MCF 10A (cell line): ENCODE results near the gene PCDHB9. TPM values are rescaled to one million over a fixed set of nuclear protein-coding genes. Genes with fewer than 3 reads are reported as not detected.
"Not testable (repeated sequence)": the region's sequence is repeated elsewhere in the genome, so short reads cannot be mapped to it uniquely, and the experiment has no call there.

Experiments used
- BruUV-seq: library from RNA; stranded (reverse); fragments of 400-500 nt; replicated peaks from 2 replicates; lab custom pipeline; 2021; lab: Mats Ljungman, UMichigan
- CTCF ChIA-PET: fragments of 300-600 bp; sonication (Branson Sonifier 250); formaldehyde crosslinking; extraction: SDS; loops from one replicate; lab custom pipeline; 2021; ENCODE audit warnings: antibody characterized with exemption, inconsistent platforms; lab: Yijun Ruan, JAX
- POLR2A ChIA-PET: fragments of 300-600, 350-650 bp; sonication (Branson Sonifier 250); formaldehyde crosslinking; extraction: SDS; loops from one replicate; lab custom pipeline; 2020; ENCODE audit warnings: antibody characterized with exemption, inconsistent platforms; lab: Yijun Ruan, JAX
- DNase-seq: peaks from one replicate; pipeline ENCODE4 v3.0.0-alpha.2; 2018; ENCODE audit not compliant: unreplicated experiment
- H3K27ac Mint-ChIP-seq: one replicate; pipeline ENCODE4 v1.8.0; 2022; ENCODE audit warnings: mild to moderate bottlenecking, low read depth, mixed read lengths; ENCODE audit not compliant: unreplicated experiment
- H3K27me3 Mint-ChIP-seq: one replicate; pipeline ENCODE4 v1.8.0; 2022; ENCODE audit warnings: mixed read lengths; ENCODE audit not compliant: insufficient read depth, unreplicated experiment
- H3K36me3 Mint-ChIP-seq: one replicate; pipeline ENCODE4 v1.8.0; 2022; ENCODE audit warnings: mild to moderate bottlenecking, moderate library complexity, mixed read lengths; ENCODE audit not compliant: insufficient read depth, unreplicated experiment
- H3K4me1 Mint-ChIP-seq: one replicate; pipeline ENCODE4 v1.8.0; 2022; ENCODE audit warnings: mixed read lengths; ENCODE audit not compliant: insufficient read depth, unreplicated experiment
- H3K4me3 Mint-ChIP-seq: one replicate; pipeline ENCODE4 v1.8.0; 2022; ENCODE audit warnings: mild to moderate bottlenecking, moderate library complexity, mixed read lengths; ENCODE audit not compliant: unreplicated experiment
- H3K9me3 Mint-ChIP-seq: one replicate; pipeline ENCODE4 v1.8.0; 2022; ENCODE audit warnings: mixed read lengths; ENCODE audit not compliant: unreplicated experiment
- CTCF ChIP-seq: fragments of 200-600 bp; IDR thresholded peaks from one replicate; pipeline ENCODE4 v1.8.0; 2022; ENCODE audit warnings: antibody characterized with exemption, mild to moderate bottlenecking; ENCODE audit not compliant: unreplicated experiment
- intact Hi-C: fragments of 100-400 bp; cut with micrococcal nuclease; formaldehyde crosslinking; loops from 2 replicates; pipeline ENCODE4 v1.14.1; 2022
- total RNA-seq: library from RNA; stranded (reverse); gene quantifications from 2 replicates; pipeline ENCODE4 v1.2.3, GENCODE V29; 2022

PCDHB9 gene
- total RNA-seq, 1 experiment from 2014 or later, result 1.0 TPM

GRCh38 chr5:141172381-141173204, 14.4 kb upstream of the PCDHB9 start, which contains the start of gene PCDHB7:
TSS of gene PCDHB7 (plus strand) at chr5:141172644. CDS start at chr5:141172836, 192 bp downstream.
- Mint-ChIP-seq H3K4me1 (no peaks in the 10 kb centered on the region), H3K27ac (peak within 1 kb of the TSS; percentile 7), H3K36me3 (no peaks in the 10 kb centered on the region), H3K9me3 (peaks cover 24% of the 10 kb centered on the region), H3K4me3 (peak within 1 kb of the TSS; percentile 51), H3K27me3 (no peaks in the 10 kb centered on the region)
- no TSS peak for BruUV-seq
- DNase-seq, result peak; percentile 68
- ChIA-PET CTCF (interaction anchor here (1.0 to 1.3 kb wide), 3 partner anchors 11 to 30 kb away, joined by 3 to 4 read pairs (median 4); partner anchors contain the start of gene PCDHB10), POLR2A (no interaction called here)
- peak; percentile 59 for TF ChIP-seq CTCF
- intact Hi-C loops, result no loop called here

- H3K36me3 Mint-ChIP-seq, intact Hi-C loops, H3K27ac Mint-ChIP-seq, POLR2A ChIA-PET, DNase-seq, H3K4me3 Mint-ChIP-seq, H3K4me1 Mint-ChIP-seq, BruUV-seq, CTCF ChIA-PET, H3K27me3 Mint-ChIP-seq: not testable (repeated sequence)
- H3K9me3 Mint-ChIP-seq, result peaks cover 19% of the 10 kb centered on the region
Observed at GRCh38 chr5:141174291-141175104, 12.5 kb upstream of the PCDHB9 start.

GRCh38 chr5:141175933-141176332, 11.0 kb upstream of the PCDHB9 start:
- DNase-seq, result no peak
- H3K9me3 Mint-ChIP-seq, result peaks cover 13% of the 10 kb centered on the region
- no peaks in the 10 kb centered on the region for H3K36me3 Mint-ChIP-seq
- BruUV-seq, result no TSS peak
- intact Hi-C loops, result no loop called here
- no peak overlapping the region for H3K27ac Mint-ChIP-seq
- no peak for TF ChIP-seq CTCF
- ChIA-PET CTCF (no interaction called here), POLR2A (no interaction called here)
- H3K27me3 Mint-ChIP-seq, result no peaks in the 10 kb centered on the region
- no peaks in the 10 kb centered on the region for H3K4me1 Mint-ChIP-seq
- H3K4me3 Mint-ChIP-seq, result no peak overlapping the region

GRCh38 chr5:141177577-141178191, 9.3 kb upstream of the PCDHB9 start, which contains the start of gene PCDHB8:
TSS of gene PCDHB8 (plus strand) at chr5:141177790. CDS start at chr5:141178035, 245 bp downstream.
- H3K27me3 Mint-ChIP-seq, BruUV-seq, intact Hi-C loops, H3K27ac Mint-ChIP-seq, H3K4me3 Mint-ChIP-seq, DNase-seq, H3K36me3 Mint-ChIP-seq, H3K4me1 Mint-ChIP-seq, POLR2A ChIA-PET: not testable (repeated sequence)
- CTCF ChIA-PET, result interaction anchor here (0.6 to 1.8 kb wide), 4 partner anchors 10 to 539 kb away, joined by 3 to 6 read pairs (median 4); partner anchors contain the start of genes PCDHB9, PCDHGA10 and TMCO6
- peaks cover 14% of the 10 kb centered on the region for H3K9me3 Mint-ChIP-seq

- H3K36me3 Mint-ChIP-seq, CTCF ChIA-PET, BruUV-seq, H3K27me3 Mint-ChIP-seq, DNase-seq, POLR2A ChIA-PET, H3K4me1 Mint-ChIP-seq, intact Hi-C loops, H3K9me3 Mint-ChIP-seq, H3K4me3 Mint-ChIP-seq, H3K27ac Mint-ChIP-seq: not testable (repeated sequence)
Observed at GRCh38 chr5:141179371-141179770, 7.6 kb upstream of the PCDHB9 start.

- H3K27ac Mint-ChIP-seq, intact Hi-C loops, H3K4me3 Mint-ChIP-seq, BruUV-seq, DNase-seq, POLR2A ChIA-PET, H3K27me3 Mint-ChIP-seq, CTCF ChIA-PET, H3K4me1 Mint-ChIP-seq: not testable (repeated sequence)
- Mint-ChIP-seq H3K36me3 (peaks cover 13% of the 10 kb centered on the region), H3K9me3 (peaks cover 10% of the 10 kb centered on the region)
Observed at GRCh38 chr5:141179876-141180275, 7.1 kb upstream of the PCDHB9 start.
